GM08714 (cell line): ENCODE data around the gene KIRREL3.
"Not testable (repeated sequence)": the region's sequence is repeated elsewhere in the genome, so short reads cannot be mapped to it uniquely, and the experiment has no call there.

Source experiments
- H3K4me3 ChIP-seq: fragments of 200-500 bp; sonication (Bioruptor generic); 2 replicates; pipeline ENCODE4 v1.5.1; 2014; ENCODE audit warnings: mild to moderate bottlenecking, low read length, inconsistent platforms
- ZNF274 ChIP-seq: IDR thresholded peaks from 2 replicates; pipeline ENCODE4 v1.6.1; 2012; ENCODE audit warnings: mild to moderate bottlenecking, low read depth, low read length

KIRREL3 gene

GRCh38 chr11:126956635-126957034 is 43.9 kb downstream of the KIRREL3 start:
- no peak for TF ChIP-seq ZNF274
- no peak overlapping the region for H3K4me3 ChIP-seq

- not testable (repeated sequence) for H3K4me3 ChIP-seq
Measured at GRCh38 chr11:126952533-126952932, 48.0 kb downstream of the KIRREL3 start.

GRCh38 chr11:126951465-126951864 is 49.1 kb downstream of the KIRREL3 start:
- H3K4me3 ChIP-seq, result no peak overlapping the region
- no peak for TF ChIP-seq ZNF274

- no peak for TF ChIP-seq ZNF274
- no peak overlapping the region for H3K4me3 ChIP-seq
Measured at GRCh38 chr11:126949066-126949891, 51.3 kb downstream of the KIRREL3 start.

GRCh38 chr11:126948563-126948962 is 52.0 kb downstream of the KIRREL3 start:
- TF ChIP-seq ZNF274, result no peak
- no peak overlapping the region for H3K4me3 ChIP-seq

GRCh38 chr11:126945319-126945718 is 55.3 kb downstream of the KIRREL3 start:
- H3K4me3 ChIP-seq, result no peak overlapping the region
- TF ChIP-seq ZNF274, result no peak

- no peak for TF ChIP-seq ZNF274
- H3K4me3 ChIP-seq, result no peak overlapping the region
Measured at GRCh38 chr11:126943316-126943715, 57.3 kb downstream of the KIRREL3 start.

- TF ChIP-seq ZNF274, result no peak
- H3K4me3 ChIP-seq, result no peak overlapping the region
Measured at GRCh38 chr11:126942146-126942545, 58.4 kb downstream of the KIRREL3 start.

GRCh38 chr11:126939552-126939951 is 61.0 kb downstream of the KIRREL3 start:
- TF ChIP-seq ZNF274, result no peak
- no peak overlapping the region for H3K4me3 ChIP-seq

GRCh38 chr11:126938718-126939117 is 61.9 kb downstream of the KIRREL3 start:
- H3K4me3 ChIP-seq, result no peak overlapping the region
- TF ChIP-seq ZNF274, result no peak

GRCh38 chr11:126930091-126930841 is 70.3 kb downstream of the KIRREL3 start:
- no peak for TF ChIP-seq ZNF274
- no peak overlapping the region for H3K4me3 ChIP-seq

- H3K4me3 ChIP-seq, result no peak overlapping the region
- no peak for TF ChIP-seq ZNF274
Measured at GRCh38 chr11:126929179-126930061, 71.2 kb downstream of the KIRREL3 start.

GRCh38 chr11:126927623-126928022 is 72.9 kb downstream of the KIRREL3 start:
- TF ChIP-seq ZNF274, result no peak
- H3K4me3 ChIP-seq, result no peak overlapping the region

- no peak for TF ChIP-seq ZNF274
- no peak overlapping the region for H3K4me3 ChIP-seq
Measured at GRCh38 chr11:126926376-126926791, 74.2 kb downstream of the KIRREL3 start.
